ENCODE measurements around the gene PRPF38B. TPM values are rescaled to one million over a fixed set of nuclear protein-coding genes. Genes with fewer than 3 reads are reported as not detected.

Gene PRPF38B
- total and polyA plus RNA-seq, 2 of the 8 experiments (the other 6 are each of a cell fraction or from before 2014, with no cell fraction given) = 16.6 to 50.6 TPM

- Histone ChIP-seq H3K9me3 (ENCODE audit: insufficient read depth in 2 of 2, low read depth in 1 of 2, low read length in 1 of 2) (no peaks in the 10 kb centered on the region), H4K8ac (ENCODE audit: extremely low read depth, insufficient read depth, low read length) (no peak overlapping the region), H3K36me3 (ENCODE audit: control insufficient read depth in 2 of 4, insufficient read depth in 4 of 4, low read length in 3 of 4) (no peaks in the 10 kb centered on the region; a peak in 1 of 8 replicates), H3K23ac (ENCODE audit: insufficient read length) (no peak overlapping the region), H3K14ac (ENCODE audit: insufficient read length) (no peak overlapping the region), H2BK15ac (ENCODE audit: low read length) (no peak overlapping the region), H3K9ac (replicated peaks in 1 of 4; ENCODE audit: extremely low read depth in 1 of 4, low read depth in 3 of 4, low read length in 3 of 4) (no peak overlapping the region), H3K23me2 (ENCODE audit: low read depth, low read length) (no peaks in the 10 kb centered on the region; the same call in 1 of the 2 replicates), H2BK12ac (ENCODE audit: low read depth, low read length) (no peak overlapping the region), H3K4me2 (ENCODE audit: insufficient read depth in 1 of 2, low read depth in 2 of 2, low read length in 2 of 2) (no peak overlapping the region), H3K27ac (ENCODE audit: low read depth, low read length) (no peak overlapping the region), H2AFZ (ENCODE audit: low read length) (no peak overlapping the region), H3K18ac (ENCODE audit: extremely low read depth, low read length) (no peak overlapping the region), H4K20me1 (replicated peaks in 1 of 2; ENCODE audit: control insufficient read depth in 1 of 2, insufficient read depth in 2 of 2, low read length in 2 of 2) (no peaks in the 10 kb centered on the region), H2BK5ac (ENCODE audit: low read depth, low read length) (no peak overlapping the region), H4K91ac (replicated peaks; ENCODE audit: insufficient read length, low read length) (no peak overlapping the region), H3K56ac (replicated peaks; ENCODE audit: insufficient read length, low read depth, low read length) (no peak overlapping the region), H3K4me3 (ENCODE audit: extremely low read depth in 1 of 4, insufficient read depth in 2 of 4, low read depth in 3 of 4, low read length in 4 of 4) (no peak overlapping the region), H4K5ac (ENCODE audit: insufficient read length, low read depth, low read length) (no peak overlapping the region), H3K4ac (replicated peaks; ENCODE audit: insufficient read length, low read depth, low read length) (no peak overlapping the region), H2AK5ac (ENCODE audit: low read depth, low read length) (no peak overlapping the region), H3K79me2 (ENCODE audit: control insufficient read depth in 1 of 2, insufficient read depth in 2 of 2, low read length in 2 of 2) (no peaks in the 10 kb centered on the region), H3K4me1 (replicated peaks in 1 of 4; ENCODE audit: control insufficient read depth in 3 of 4, insufficient read depth in 4 of 4, low read length in 3 of 4) (no peaks in the 10 kb centered on the region; a peak in 1 of 7 replicates), H3K79me1 (ENCODE audit: low read depth, low read length) (no peaks in the 10 kb centered on the region), H3K27me3 (replicated peaks in 1 of 4; ENCODE audit: control insufficient read depth in 3 of 4, extremely low read depth in 1 of 4, insufficient read depth in 3 of 4, low read length in 3 of 4) (peaks cover 0 to 4% (median 0%) of the 10 kb centered on the region in 4 experiments; a peak in 3 of 7 replicates), H2BK120ac (replicated peaks; ENCODE audit: low read depth, low read length) (no peak overlapping the region), H2BK20ac (ENCODE audit: low read length) (no peak overlapping the region)
- no peak for DNase-seq (ENCODE audit: low read depth in 1 of 2, low spot score in 2 of 2)
- FAIRE-seq = no peak
- CTCF ChIA-PET (ENCODE audit: partially characterized antibody) = no interaction called here
- POLR2A ChIA-PET (ENCODE audit: partially characterized antibody) = no interaction called here
- 89% methylated on average over 6 of the region's 6 CpGs; no CpG with 5 or more reads in 1 of the 2 experiments for WGBS, 2 experiments (ENCODE audit: extremely low coverage in 1 of 2, insufficient coverage in 1 of 2, insufficient read length in 1 of 2, insufficient replicate concordance in 2 of 2, low coverage in 1 of 2, low lambda C conversion rate in 2 of 2, missing lambda C conversion rate in 1 of 2)
- no peak for TF ChIP-seq NRF1 (IDR thresholded peaks at IDR 0.05; ENCODE audit: low read depth, low read length)
- TF ChIP-seq SP4 (IDR thresholded peaks at IDR 0.05; ENCODE audit: low read length) = no peak
- TF ChIP-seq BCL11A (IDR thresholded peaks at IDR 0.05; ENCODE audit: low read depth in 2 of 2, low read length in 2 of 2) = no peak
- TF ChIP-seq CHD1 (IDR thresholded peaks at IDR 0.05; ENCODE audit: low read depth, low read length) = no peak
- no peak for TF ChIP-seq SP1 (IDR thresholded peaks at IDR 0.05; ENCODE audit: low read depth, low read length)
- no peak for TF ChIP-seq FOSL1 (IDR thresholded peaks at IDR 0.05; ENCODE audit: insufficient read depth, low read depth, low read length)
- TF ChIP-seq JUND (IDR thresholded peaks at IDR 0.05; ENCODE audit: low read length) = no peak
These were observed 50.1 kb downstream of the PRPF38B start for GRCh38 chr1:108742253-108742652.

Measured in H1 (cell line).